Subcutaneous preadipocyte (primary cell): ENCODE data around the gene SLC25A26. TPM values are rescaled to one million over a fixed set of nuclear protein-coding genes. Genes with fewer than 3 reads are reported as not detected.

Experiments used
- small RNA-seq: library from RNA; depleted of rRNA; stranded (forward); fragments of <200 nt; gene quantifications from one replicate; pipeline ENCODE3, GENCODE V24; 2012
- total RNA-seq: library from RNA; depleted of rRNA; stranded (reverse); fragments of >200 nt; gene quantifications from 2 replicates; pipeline ENCODE4 v1.2.3, GENCODE V29; 2012

SLC25A26 gene
- 14.1 and 16.9 TPM in 2 replicates for total RNA-seq

DNA sequence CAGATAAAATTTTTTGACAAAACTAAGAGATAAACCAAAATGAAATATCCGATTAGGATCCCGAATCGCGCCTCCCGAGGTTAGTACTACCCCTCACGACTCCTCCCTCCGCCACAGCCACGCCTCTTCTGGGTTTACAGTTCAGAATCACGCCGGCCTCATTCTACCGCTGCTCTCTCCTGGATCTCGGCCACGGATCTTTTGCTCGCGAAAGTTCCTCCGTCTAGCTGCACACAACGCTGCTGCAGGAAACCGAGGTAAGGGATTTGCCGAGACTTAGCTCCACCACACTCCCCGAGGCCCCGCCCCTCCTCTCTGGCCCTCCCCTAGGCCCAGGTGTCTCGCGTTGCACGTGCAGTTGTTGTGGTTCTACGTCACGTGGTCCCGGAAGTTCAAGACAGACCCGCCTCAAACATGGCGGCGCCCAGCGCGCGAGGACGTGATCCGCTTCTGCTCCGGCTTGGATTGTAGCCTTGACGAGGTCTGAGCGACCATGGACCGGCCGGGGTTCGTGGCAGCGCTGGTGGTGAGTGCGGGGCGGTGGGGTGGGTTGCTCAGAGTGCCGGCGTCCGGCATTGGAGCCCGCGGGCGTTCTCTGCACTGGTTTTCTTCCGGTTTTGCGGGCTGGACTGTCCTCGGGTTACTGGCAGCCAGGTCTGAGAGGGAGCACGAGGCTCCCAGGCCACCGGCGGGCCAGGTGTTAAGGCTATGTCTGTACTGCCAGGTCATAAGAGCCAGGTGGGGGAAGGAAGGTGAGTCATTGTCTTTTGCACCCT is at the start of gene SLC25A26:
SLC25A26 (plus strand) TSS at position 400 of the 776 bp plus-strand sequence; CDS start at position 494, 94 bp downstream.

Small RNA genes lying within 50 kb of the gene (small RNA-seq; reads per million reads assigned to genes)
- not detected for gene RN7SL482P
- not detected for gene RNU6-787P

Other genes starting within 250 kb of the SLC25A26 start
- 5.5 and 9.2 TPM in 2 replicates for gene MAGI1, start 182.1 kb upstream of the SLC25A26 start, total RNA-seq